ENCODE measurements around the gene CIAPIN1. TPM values are rescaled to one million over a fixed set of nuclear protein-coding genes. Genes with fewer than 3 reads are reported as not detected.
A peak's percentile ranks its signal among the peaks of the same experiment; 100 is the strongest.

CIAPIN1 gene
- total RNA-seq, result 38.6 TPM
- 24.6 TPM for polyA plus RNA-seq

- peak; percentile 82 for DNase-seq (ENCODE audit: extremely low spot score)
- H3K4me1 ChIP-seq (ENCODE audit: insufficient read depth), result peaks cover 2% of the 10 kb centered on the region
These were observed at the start of gene CIAPIN1, which contains the start of gene COQ9 for GRCh38 chr16:57447186-57447962. CIAPIN1 (minus strand) TSS chr16:57447385; CDS start chr16:57440928, 6,457 bp downstream. COQ9 (plus strand) TSS chr16:57447479; CDS start chr16:57447506, 27 bp downstream.

GRCh38 chr16:57493767-57494166 is 46.6 kb upstream of the CIAPIN1 start:
- 90% methylated on average over 4 of the region's 4 CpGs for WGBS

More at GRCh38 chr16:57447186-57447962, at the start of gene CIAPIN1, which contains the start of gene COQ9:
- under 1% methylated on average over 68 of the region's 68 CpGs for WGBS
- H3K36me3 ChIP-seq (ENCODE audit: insufficient read depth), result no peaks in the 10 kb centered on the region
- H3K27ac ChIP-seq (ENCODE audit: low read depth), result peak within 1 kb of the TSS; percentile 71
- peak within 1 kb of the TSS; percentile 91 for H3K4me3 ChIP-seq (ENCODE audit: low read depth, low read length)

GRCh38 chr16:57489229-57489628 is 42.0 kb upstream of the CIAPIN1 start:
- Histone ChIP-seq H3K4me3 (ENCODE audit: low read depth, low read length) (no peak overlapping the region), H3K4me1 (ENCODE audit: insufficient read depth) (no peaks in the 10 kb centered on the region), H3K36me3 (ENCODE audit: insufficient read depth) (no peaks in the 10 kb centered on the region), H3K27ac (ENCODE audit: low read depth) (no peak overlapping the region)
- 95% methylated on average over 5 of the region's 5 CpGs for WGBS
- DNase-seq (ENCODE audit: extremely low spot score), result no peak

More at GRCh38 chr16:57493767-57494166, 46.6 kb upstream of the CIAPIN1 start:
- no peak overlapping the region for H3K4me3 ChIP-seq (ENCODE audit: low read depth, low read length)
- no peak overlapping the region for H3K27ac ChIP-seq (ENCODE audit: low read depth)
- DNase-seq (ENCODE audit: extremely low spot score), result no peak
- no peaks in the 10 kb centered on the region for H3K36me3 ChIP-seq (ENCODE audit: insufficient read depth)
- no peaks in the 10 kb centered on the region for H3K4me1 ChIP-seq (ENCODE audit: insufficient read depth)

GRCh38 chr16:57486858-57487834 is 40.0 kb upstream of the CIAPIN1 start:
- Histone ChIP-seq H3K36me3 (ENCODE audit: insufficient read depth) (no peaks in the 10 kb centered on the region), H3K27ac (ENCODE audit: low read depth) (peak overlapping the region; percentile 52), H3K4me1 (ENCODE audit: insufficient read depth) (no peaks in the 10 kb centered on the region), H3K4me3 (ENCODE audit: low read depth, low read length) (peak overlapping the region; percentile 85)
- 83% methylated on average over 8 of the region's 8 CpGs for WGBS
- DNase-seq (ENCODE audit: extremely low spot score), result no peak

- WGBS, result 1% methylated on average over 73 of the region's 73 CpGs
- DNase-seq (ENCODE audit: extremely low spot score), result no peak
- no peaks in the 10 kb centered on the region for H3K4me1 ChIP-seq (ENCODE audit: insufficient read depth)
- H3K27ac ChIP-seq (ENCODE audit: low read depth), result peak within 1 kb of the TSS; percentile 55
- peak within 1 kb of the TSS; percentile 85 for H3K4me3 ChIP-seq (ENCODE audit: low read depth, low read length)
- no peaks in the 10 kb centered on the region for H3K36me3 ChIP-seq (ENCODE audit: insufficient read depth)
These were observed 39.0 kb upstream of the CIAPIN1 start, which contains the start of gene DOK4 for GRCh38 chr16:57485916-57486857. DOK4 (minus strand) TSS chr16:57486493; CDS start chr16:57479507, 6,986 bp downstream.

GRCh38 chr16:57485091-57485915 is 38.1 kb upstream of the CIAPIN1 start:
- H3K36me3 ChIP-seq (ENCODE audit: insufficient read depth), result no peaks in the 10 kb centered on the region
- H3K4me3 ChIP-seq (ENCODE audit: low read depth, low read length), result peak overlapping the region; percentile 85
- H3K4me1 ChIP-seq (ENCODE audit: insufficient read depth), result no peaks in the 10 kb centered on the region
- no peak for DNase-seq (ENCODE audit: extremely low spot score)
- 67% methylated on average over 14 of the region's 14 CpGs for WGBS
- peak overlapping the region; percentile 55 for H3K27ac ChIP-seq (ENCODE audit: low read depth)

- Histone ChIP-seq H3K4me1 (ENCODE audit: insufficient read depth) (no peaks in the 10 kb centered on the region), H3K4me3 (ENCODE audit: low read depth, low read length) (no peak overlapping the region), H3K36me3 (ENCODE audit: insufficient read depth) (no peaks in the 10 kb centered on the region), H3K27ac (ENCODE audit: low read depth) (no peak overlapping the region)
- DNase-seq (ENCODE audit: extremely low spot score), result no peak
- 86% methylated on average over 8 of the region's 8 CpGs for WGBS
These were observed 37.4 kb upstream of the CIAPIN1 start for GRCh38 chr16:57484515-57485005.

GRCh38 chr16:57483725-57484514 is 36.7 kb upstream of the CIAPIN1 start:
- 67% methylated on average over 19 of the region's 19 CpGs for WGBS
- Histone ChIP-seq H3K4me3 (ENCODE audit: low read depth, low read length) (no peak overlapping the region), H3K36me3 (ENCODE audit: insufficient read depth) (no peaks in the 10 kb centered on the region), H3K4me1 (ENCODE audit: insufficient read depth) (no peaks in the 10 kb centered on the region), H3K27ac (ENCODE audit: low read depth) (no peak overlapping the region)
- DNase-seq (ENCODE audit: extremely low spot score), result no peak

- Histone ChIP-seq H3K27ac (ENCODE audit: low read depth) (no peak overlapping the region), H3K36me3 (ENCODE audit: insufficient read depth) (no peaks in the 10 kb centered on the region), H3K4me1 (ENCODE audit: insufficient read depth) (no peaks in the 10 kb centered on the region), H3K4me3 (ENCODE audit: low read depth, low read length) (no peak overlapping the region)
- 78% methylated on average over 14 of the region's 14 CpGs for WGBS
- no peak for DNase-seq (ENCODE audit: extremely low spot score)
These were observed 35.8 kb upstream of the CIAPIN1 start for GRCh38 chr16:57482845-57483545.

GRCh38 chr16:57481421-57481820 is 34.2 kb upstream of the CIAPIN1 start:
- H3K36me3 ChIP-seq (ENCODE audit: insufficient read depth), result no peaks in the 10 kb centered on the region
- no peak overlapping the region for H3K27ac ChIP-seq (ENCODE audit: low read depth)
- DNase-seq (ENCODE audit: extremely low spot score), result no peak
- WGBS, result 93% methylated on average over 4 of the region's 4 CpGs
- H3K4me1 ChIP-seq (ENCODE audit: insufficient read depth), result no peaks in the 10 kb centered on the region
- no peak overlapping the region for H3K4me3 ChIP-seq (ENCODE audit: low read depth, low read length)

GRCh38 chr16:57480754-57481230 is 33.6 kb upstream of the CIAPIN1 start:
- Histone ChIP-seq H3K27ac (ENCODE audit: low read depth) (no peak overlapping the region), H3K36me3 (ENCODE audit: insufficient read depth) (no peaks in the 10 kb centered on the region), H3K4me1 (ENCODE audit: insufficient read depth) (no peaks in the 10 kb centered on the region), H3K4me3 (ENCODE audit: low read depth, low read length) (no peak overlapping the region)
- no peak for DNase-seq (ENCODE audit: extremely low spot score)
- WGBS, result 64% methylated on average over 6 of the region's 6 CpGs

Data from urinary bladder (tissue), 4 donors.